Activated CD8-positive, alpha-beta memory T cell treated with anti-CD3 and anti-CD28 coated beads, Interleukin-2, amount 50 U/mL, for 4 hours (primary cell): ENCODE results near the gene CTPS1.

Experiments
- DNase-seq: peaks from one replicate; pipeline ENCODE4 v3.0.0-alpha.2; 2020

CTPS1 gene

GRCh38 chr1:41003640-41004220 is 24.2 kb downstream of the CTPS1 start:
- DNase-seq = peak; percentile 85

- DNase-seq = no peak
Observed at GRCh38 chr1:41005876-41006275, 26.4 kb downstream of the CTPS1 start.

- DNase-seq = no peak
Observed at GRCh38 chr1:41006942-41007865, 27.7 kb downstream of the CTPS1 start.

GRCh38 chr1:41009466-41009865 is 30.0 kb downstream of the CTPS1 start:
- DNase-seq = no peak

GRCh38 chr1:41010345-41010744 is 30.8 kb downstream of the CTPS1 start:
- no peak for DNase-seq

GRCh38 chr1:41013024-41013423 is 33.5 kb downstream of the CTPS1 start:
- no peak for DNase-seq

- no peak for DNase-seq
Observed at GRCh38 chr1:41013796-41014195, 34.3 kb downstream of the CTPS1 start.

- no peak for DNase-seq
Observed at GRCh38 chr1:41014871-41015270, 35.4 kb downstream of the CTPS1 start.

- no peak for DNase-seq
Observed at GRCh38 chr1:41015281-41015896, 35.9 kb downstream of the CTPS1 start.

- DNase-seq = no peak
Observed at GRCh38 chr1:41015897-41016470, 36.5 kb downstream of the CTPS1 start.

- no peak for DNase-seq
Observed at GRCh38 chr1:41017141-41018017, 37.9 kb downstream of the CTPS1 start.

GRCh38 chr1:41018018-41018410 is 38.5 kb downstream of the CTPS1 start:
- DNase-seq = no peak

- DNase-seq = no peak
Observed at GRCh38 chr1:41019353-41019745, 39.9 kb downstream of the CTPS1 start.

- no peak for DNase-seq
Observed at GRCh38 chr1:41020109-41020576, 40.6 kb downstream of the CTPS1 start.

- no peak for DNase-seq
Observed at GRCh38 chr1:41020654-41021053, 41.2 kb downstream of the CTPS1 start.

GRCh38 chr1:41021526-41022308 is 42.2 kb downstream of the CTPS1 start, which contains the start of gene SLFNL1:
Gene SLFNL1 (minus strand): TSS chr1:41021725. CDS start chr1:41020660, 1,065 bp downstream.
- DNase-seq = no peak

- no peak for DNase-seq
Observed at GRCh38 chr1:41022424-41022823, 42.9 kb downstream of the CTPS1 start.

- no peak for DNase-seq
Observed at GRCh38 chr1:41023279-41023990, 43.9 kb downstream of the CTPS1 start.

- DNase-seq = no peak
Observed at GRCh38 chr1:41024953-41025352, 45.5 kb downstream of the CTPS1 start.

GRCh38 chr1:41025979-41026819 is 46.7 kb downstream of the CTPS1 start:
- no peak for DNase-seq
